LNCAP (cell line): ENCODE results near the gene GID8.

ENCODE experiments used
- CTCF ChIP-seq: fragments of 450-650 bp; IDR thresholded peaks from 2 replicates; pipeline ENCODE4 v1.5.1; 2017; ENCODE audit warnings: mild to moderate bottlenecking

GID8 gene

GRCh38 chr20:62982124-62983075 is 44.5 kb downstream of the GID8 start:
- no peak for TF ChIP-seq CTCF

GRCh38 chr20:62983210-62983609 is 45.3 kb downstream of the GID8 start:
- no peak for TF ChIP-seq CTCF

- TF ChIP-seq CTCF: no peak
Measured at GRCh38 chr20:62984666-62985443, 46.9 kb downstream of the GID8 start.

- TF ChIP-seq CTCF: no peak
Measured at GRCh38 chr20:62985444-62985778, 47.5 kb downstream of the GID8 start.

- TF ChIP-seq CTCF: no peak
Measured at GRCh38 chr20:62986257-62986800, 48.4 kb downstream of the GID8 start.

GRCh38 chr20:62987114-62987513 is 49.2 kb downstream of the GID8 start:
- no peak for TF ChIP-seq CTCF

- no peak for TF ChIP-seq CTCF
Measured at GRCh38 chr20:62989201-62989601, 51.3 kb downstream of the GID8 start.
